Endothelial cell of umbilical vein (primary cell): Measurements from ENCODE around the gene VIPR2.

Experiments
- EZH2 ChIP-seq: IDR thresholded peaks from 2 replicates; pipeline ENCODE4 v1.6.1; 2012; ENCODE audit warnings: borderline replicate concordance, low read depth, mild to moderate bottlenecking, moderate library complexity, low read length, inconsistent platforms; ENCODE audit not compliant: severe bottlenecking
- POLR2A ChIP-seq: IDR thresholded peaks from 2 replicates; pipeline ENCODE4 v1.6.1; 2012; ENCODE audit warnings: low read depth, mild to moderate bottlenecking, control low read depth, low read length
- POLR2AphosphoS5 ChIP-seq: IDR thresholded peaks from 2 replicates; pipeline ENCODE4 v1.6.1; 2012; ENCODE audit warnings: low read depth, mild to moderate bottlenecking, control low read depth, low read length, moderate library complexity; ENCODE audit not compliant: insufficient read depth
- TF ChIP-seq, protein P1 (sequence below), 2 donors: IDR thresholded peaks; 1 replicate in 1 of 2; 2 replicates in 1 of 2; pipeline ENCODE4 v1.5.1; 2011; ENCODE audit warnings: low read length in 2 of 2, mild to moderate bottlenecking in 2 of 2, moderate library complexity in 2 of 2, control low read depth in 1 of 2, inconsistent platforms in 1 of 2, low read depth in 1 of 2; ENCODE audit not compliant: insufficient read depth in 1 of 2; ENCODE audit errors: extremely low read depth in 1 of 2

DNA sequence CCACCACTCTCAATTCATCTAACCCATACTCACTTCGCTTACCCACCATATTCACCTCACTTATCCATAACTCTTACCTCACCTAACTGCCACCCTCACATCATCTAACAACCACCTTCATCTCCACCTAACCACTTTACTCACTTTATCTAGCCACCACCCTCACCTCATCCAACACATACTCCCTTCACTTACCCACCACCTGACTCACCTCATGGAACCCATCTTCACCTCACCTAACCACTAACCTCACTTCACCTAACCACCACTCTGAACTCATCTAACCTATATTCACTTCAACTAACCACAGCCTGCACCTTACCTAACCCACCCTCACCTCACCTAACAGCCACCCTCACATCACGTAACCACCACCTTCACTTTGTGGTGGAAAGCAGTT lies 84.2 kb downstream of the VIPR2 start:
- TF ChIP-seq, protein P1, sequence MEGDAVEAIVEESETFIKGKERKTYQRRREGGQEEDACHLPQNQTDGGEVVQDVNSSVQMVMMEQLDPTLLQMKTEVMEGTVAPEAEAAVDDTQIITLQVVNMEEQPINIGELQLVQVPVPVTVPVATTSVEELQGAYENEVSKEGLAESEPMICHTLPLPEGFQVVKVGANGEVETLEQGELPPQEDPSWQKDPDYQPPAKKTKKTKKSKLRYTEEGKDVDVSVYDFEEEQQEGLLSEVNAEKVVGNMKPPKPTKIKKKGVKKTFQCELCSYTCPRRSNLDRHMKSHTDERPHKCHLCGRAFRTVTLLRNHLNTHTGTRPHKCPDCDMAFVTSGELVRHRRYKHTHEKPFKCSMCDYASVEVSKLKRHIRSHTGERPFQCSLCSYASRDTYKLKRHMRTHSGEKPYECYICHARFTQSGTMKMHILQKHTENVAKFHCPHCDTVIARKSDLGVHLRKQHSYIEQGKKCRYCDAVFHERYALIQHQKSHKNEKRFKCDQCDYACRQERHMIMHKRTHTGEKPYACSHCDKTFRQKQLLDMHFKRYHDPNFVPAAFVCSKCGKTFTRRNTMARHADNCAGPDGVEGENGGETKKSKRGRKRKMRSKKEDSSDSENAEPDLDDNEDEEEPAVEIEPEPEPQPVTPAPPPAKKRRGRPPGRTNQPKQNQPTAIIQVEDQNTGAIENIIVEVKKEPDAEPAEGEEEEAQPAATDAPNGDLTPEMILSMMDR (IDR thresholded peaks at IDR 0.05; ENCODE audit: extremely low read depth in 1 of 2, insufficient read depth in 1 of 2, low read depth in 1 of 2, low read length in 2 of 2), result no peak
- TF ChIP-seq POLR2A, result no peak
- no peak for TF ChIP-seq POLR2AphosphoS5
- TF ChIP-seq EZH2, result no peak
